HG03097 (cell line): Measurements from ENCODE around the gene SMIM24.
"Not testable (repeated sequence)": the region's sequence is repeated elsewhere in the genome, so short reads cannot be mapped to it uniquely, and the experiment has no call there.

Experiments
- ATAC-seq: cut with Tn5 transposase; IDR thresholded peaks from one replicate; pipeline ENCODE4 v1.9.1; 2021; ENCODE audit not compliant: unreplicated experiment, low FRiP score

The SMIM24 gene

GRCh38 chr19:3480383-3481091 lies at the start of gene SMIM24:
TSS of gene SMIM24 (minus strand) at chr19:3480525. CDS start at chr19:3480463, 62 bp downstream.
- no peak for ATAC-seq

GRCh38 chr19:3529299-3529698 lies 49.0 kb upstream of the SMIM24 start:
- not testable (repeated sequence) for ATAC-seq

DNA sequence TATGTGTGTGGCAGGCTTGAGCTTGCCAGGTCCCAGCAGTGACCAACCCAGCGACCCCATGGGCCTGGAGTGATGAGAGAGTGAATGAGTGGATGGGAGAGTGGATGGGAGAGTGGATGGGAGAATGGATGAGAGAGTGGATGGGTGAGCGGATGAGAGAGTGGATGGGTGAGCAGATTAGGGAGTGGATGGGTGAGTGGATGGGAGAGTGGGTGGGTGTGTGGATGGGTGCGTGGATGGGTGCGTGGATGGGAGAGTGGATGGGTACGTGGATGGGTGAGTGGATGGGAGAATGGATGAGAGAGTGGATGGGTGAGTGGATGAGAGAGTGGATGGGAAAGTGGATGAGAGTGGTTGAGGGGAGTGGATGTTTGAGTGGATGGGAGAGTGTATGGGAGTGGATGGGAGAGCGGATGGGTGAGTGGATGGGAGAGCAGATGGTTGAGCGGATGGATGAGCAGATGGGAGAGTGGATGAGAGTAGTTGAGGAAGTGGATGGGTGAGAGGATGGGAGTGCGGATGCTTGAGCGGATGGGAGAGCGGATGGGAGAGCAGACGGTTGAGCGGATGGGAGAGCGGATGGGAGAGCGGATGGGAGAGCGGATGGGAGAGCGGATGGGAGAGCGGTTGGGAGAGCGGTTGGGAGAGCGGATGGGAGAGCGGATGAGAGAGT lies 48.4 kb upstream of the SMIM24 start:
- ATAC-seq, result no peak

GRCh38 chr19:3528080-3528479 lies 47.8 kb upstream of the SMIM24 start:
- ATAC-seq, result no peak

DNA sequence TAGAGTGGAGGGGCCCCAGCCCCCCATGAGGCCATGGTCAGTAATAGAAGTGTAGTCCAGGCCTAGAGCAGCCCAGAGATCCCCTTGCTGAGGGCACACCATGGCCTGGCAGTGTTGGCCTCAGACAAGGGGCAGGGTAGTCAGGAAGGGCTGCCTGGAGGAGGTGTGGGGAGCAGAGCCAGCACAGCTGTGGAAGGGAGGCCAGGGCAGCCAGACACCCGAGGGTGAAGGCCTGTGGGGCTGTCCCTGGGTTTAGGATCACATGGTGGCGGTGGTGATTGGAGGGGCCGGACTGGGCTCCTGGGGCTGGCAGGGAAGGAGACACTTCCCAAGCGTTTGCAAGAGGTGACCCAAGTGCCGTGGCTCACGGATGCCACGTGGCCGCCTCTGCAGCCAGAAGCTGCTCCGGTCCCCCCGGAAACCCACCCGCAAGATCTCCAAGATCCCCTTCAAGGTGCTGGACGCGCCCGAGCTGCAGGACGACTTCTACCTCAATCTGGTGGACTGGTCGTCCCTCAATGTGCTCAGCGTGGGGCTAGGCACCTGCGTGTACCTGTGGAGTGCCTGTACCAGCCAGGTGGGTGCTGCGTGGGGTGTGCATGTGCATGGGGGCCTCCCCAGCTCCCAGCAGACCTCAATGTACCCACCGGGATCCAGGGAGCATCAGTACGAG lies 47.0 kb upstream of the SMIM24 start:
- no peak for ATAC-seq

DNA sequence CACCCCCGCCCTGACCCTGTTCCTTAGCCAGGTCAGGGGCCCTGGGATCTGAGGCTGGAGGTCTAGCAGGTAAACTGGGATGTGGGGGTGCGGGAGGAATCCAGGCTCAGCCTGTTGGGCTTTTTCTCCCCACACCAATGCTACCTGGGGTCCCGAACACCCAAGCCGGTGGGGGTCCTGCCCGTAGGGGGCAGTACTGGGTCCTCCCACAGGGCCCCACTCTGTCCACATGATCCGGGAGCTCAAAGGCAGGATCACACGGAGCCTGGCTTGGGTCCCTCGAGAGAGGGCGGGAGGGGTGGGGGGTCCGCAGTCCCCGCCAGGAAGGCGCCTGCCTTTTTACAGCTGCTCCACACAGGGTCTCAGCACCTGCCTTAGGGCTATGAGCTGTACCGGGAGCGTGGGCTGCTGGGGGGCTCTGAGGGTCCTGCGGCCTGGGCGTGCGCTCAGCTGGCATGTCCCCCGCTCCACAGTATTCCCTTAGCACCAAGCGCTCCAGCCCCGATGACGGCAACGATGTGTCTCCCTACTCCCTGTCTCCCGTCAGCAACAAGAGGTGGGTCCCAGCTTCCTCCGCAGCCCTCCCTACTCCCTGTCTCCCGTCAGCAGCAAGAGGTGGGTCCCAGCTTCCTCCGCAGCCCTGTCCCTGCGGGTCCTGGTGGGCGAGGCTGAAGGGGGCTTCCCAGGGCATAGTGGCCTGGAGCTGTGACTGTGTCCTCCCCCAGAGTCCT lies 46.3 kb upstream of the SMIM24 start:
- ATAC-seq, result no peak

- no peak for ATAC-seq
Observed at GRCh38 chr19:3524904-3525451, 44.7 kb upstream of the SMIM24 start.

DNA sequence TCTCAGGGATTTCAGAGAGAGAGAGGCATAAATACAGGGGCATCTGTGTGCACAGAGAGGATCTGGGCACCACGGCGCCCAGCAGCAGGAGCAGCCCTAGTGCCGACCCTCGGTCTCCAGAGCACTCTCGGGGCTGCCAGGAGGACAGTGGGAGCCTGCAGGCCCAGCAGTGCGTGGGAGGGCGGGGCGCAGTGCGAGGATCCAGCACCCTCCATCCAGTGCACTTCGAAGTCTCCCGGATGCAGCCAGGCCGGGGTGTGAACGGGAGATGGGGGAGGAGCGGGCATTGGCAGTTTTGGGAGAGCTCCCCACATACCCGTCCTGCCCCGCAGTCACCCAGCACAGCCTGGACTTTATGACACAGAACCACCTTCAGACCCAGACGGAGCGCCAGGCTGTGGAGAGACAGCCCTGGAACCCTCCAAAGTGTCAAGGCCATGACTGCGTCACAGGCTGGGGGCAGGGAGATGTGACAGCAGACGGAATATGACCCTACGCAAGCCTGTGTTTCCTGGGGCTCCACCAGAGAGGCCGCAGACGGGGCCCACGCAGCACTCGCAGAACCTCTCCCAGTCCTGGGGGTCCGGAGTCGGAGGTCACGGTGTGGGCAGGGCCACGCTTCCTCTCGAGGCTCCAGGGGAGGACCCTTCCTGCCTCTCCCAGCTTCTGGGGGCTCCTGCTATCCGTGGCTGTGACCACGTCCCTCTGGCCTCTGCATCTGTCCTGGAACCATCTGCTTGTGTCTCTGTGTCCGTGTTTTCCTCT lies 43.9 kb upstream of the SMIM24 start:
- ATAC-seq, result no peak

GRCh38 chr19:3523361-3524077 lies 43.2 kb upstream of the SMIM24 start:
- ATAC-seq, result no peak

GRCh38 chr19:3522421-3523360 lies 42.4 kb upstream of the SMIM24 start:
- no peak for ATAC-seq

- no peak for ATAC-seq
Observed at GRCh38 chr19:3521104-3521445, 40.8 kb upstream of the SMIM24 start.

- no peak for ATAC-seq
Observed at GRCh38 chr19:3520166-3521103, 40.1 kb upstream of the SMIM24 start.

DNA sequence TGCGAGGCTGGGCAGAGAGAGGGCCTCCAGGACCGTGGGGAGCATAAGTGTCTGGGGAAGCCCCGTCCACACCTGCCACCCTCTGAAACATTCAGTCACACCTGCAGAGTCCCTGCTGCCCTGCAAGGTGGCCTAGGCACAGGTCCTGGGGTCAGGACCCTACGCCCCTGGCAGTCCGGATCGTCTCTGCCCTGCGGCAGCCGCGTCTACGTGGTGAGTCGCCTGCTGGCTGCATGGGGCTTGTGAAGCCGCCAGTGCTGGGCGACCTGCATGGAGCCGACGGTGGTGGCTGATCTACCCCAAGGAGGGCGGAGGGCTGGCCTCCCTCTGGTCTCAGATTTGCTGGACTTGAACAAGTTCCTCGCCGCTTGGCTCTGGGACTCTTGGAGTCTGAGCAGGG lies 38.8 kb upstream of the SMIM24 start:
- ATAC-seq, result no peak

- no peak for ATAC-seq
Observed at GRCh38 chr19:3518659-3519058, 38.3 kb upstream of the SMIM24 start.

GRCh38 chr19:3518255-3518654 lies 37.9 kb upstream of the SMIM24 start:
- no peak for ATAC-seq

DNA sequence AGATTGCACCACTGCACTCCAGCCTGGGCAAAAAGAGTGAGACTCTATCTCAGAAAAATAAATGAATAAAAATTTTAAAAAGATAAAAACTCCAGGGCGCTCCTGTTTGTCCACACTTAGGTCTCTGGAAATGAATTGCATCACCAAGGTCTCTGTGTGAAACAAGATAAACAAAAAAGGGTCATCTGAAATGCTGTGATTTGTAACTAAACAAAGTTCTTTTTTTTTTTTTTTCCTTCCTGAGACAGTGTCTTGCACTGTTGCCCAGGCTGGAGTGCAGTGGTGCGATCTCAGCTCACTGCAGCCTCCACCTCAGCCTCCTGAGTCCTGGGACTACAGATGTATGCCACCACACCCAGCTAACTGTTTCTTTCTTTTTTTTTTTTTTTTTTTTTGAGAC lies 37.3 kb upstream of the SMIM24 start:
- no peak for ATAC-seq

GRCh38 chr19:3516675-3517207 lies 36.4 kb upstream of the SMIM24 start:
- ATAC-seq, result no peak
